ENCODE data around the gene PRKCA.

Gene PRKCA

GRCh38 chr17:66637491-66637890, 335.1 kb downstream of the PRKCA start:
- no peak for DNase-seq (ENCODE audit: extremely low read depth, low read depth)
- TF ChIP-seq, protein P1, sequence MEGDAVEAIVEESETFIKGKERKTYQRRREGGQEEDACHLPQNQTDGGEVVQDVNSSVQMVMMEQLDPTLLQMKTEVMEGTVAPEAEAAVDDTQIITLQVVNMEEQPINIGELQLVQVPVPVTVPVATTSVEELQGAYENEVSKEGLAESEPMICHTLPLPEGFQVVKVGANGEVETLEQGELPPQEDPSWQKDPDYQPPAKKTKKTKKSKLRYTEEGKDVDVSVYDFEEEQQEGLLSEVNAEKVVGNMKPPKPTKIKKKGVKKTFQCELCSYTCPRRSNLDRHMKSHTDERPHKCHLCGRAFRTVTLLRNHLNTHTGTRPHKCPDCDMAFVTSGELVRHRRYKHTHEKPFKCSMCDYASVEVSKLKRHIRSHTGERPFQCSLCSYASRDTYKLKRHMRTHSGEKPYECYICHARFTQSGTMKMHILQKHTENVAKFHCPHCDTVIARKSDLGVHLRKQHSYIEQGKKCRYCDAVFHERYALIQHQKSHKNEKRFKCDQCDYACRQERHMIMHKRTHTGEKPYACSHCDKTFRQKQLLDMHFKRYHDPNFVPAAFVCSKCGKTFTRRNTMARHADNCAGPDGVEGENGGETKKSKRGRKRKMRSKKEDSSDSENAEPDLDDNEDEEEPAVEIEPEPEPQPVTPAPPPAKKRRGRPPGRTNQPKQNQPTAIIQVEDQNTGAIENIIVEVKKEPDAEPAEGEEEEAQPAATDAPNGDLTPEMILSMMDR (IDR thresholded peaks at IDR 0.05; ENCODE audit: low read depth, low read length), result no peak

GRCh38 chr17:66638707-66639479, 336.5 kb downstream of the PRKCA start:
- no peak for DNase-seq (ENCODE audit: extremely low read depth, low read depth)
- TF ChIP-seq, protein P1 (IDR thresholded peaks at IDR 0.05; ENCODE audit: low read depth, low read length), result no peak

- TF ChIP-seq, protein P1 (IDR thresholded peaks at IDR 0.05; ENCODE audit: low read depth, low read length), result no peak
- DNase-seq (ENCODE audit: extremely low read depth, low read depth), result no peak
Observed at GRCh38 chr17:66643815-66644710, 341.6 kb downstream of the PRKCA start.

DNA sequence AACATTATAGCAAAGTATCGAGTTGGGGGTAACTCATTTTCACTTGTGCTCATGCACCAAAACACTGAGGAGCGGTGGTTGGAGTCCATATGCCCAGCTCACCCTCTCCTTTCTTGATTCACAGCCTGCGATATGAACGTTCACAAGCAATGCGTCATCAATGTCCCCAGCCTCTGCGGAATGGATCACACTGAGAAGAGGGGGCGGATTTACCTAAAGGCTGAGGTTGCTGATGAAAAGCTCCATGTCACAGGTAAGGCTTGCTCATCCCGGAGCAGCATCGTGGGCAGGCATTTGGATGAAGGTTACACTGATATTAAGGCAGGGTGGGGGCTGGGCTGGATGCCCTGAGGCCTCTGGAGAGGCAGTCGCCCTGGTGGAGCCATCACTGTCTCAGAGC, 342.8 kb downstream of the PRKCA start:
- TF ChIP-seq, protein P1 (IDR thresholded peaks at IDR 0.05; ENCODE audit: low read depth, low read length), result no peak
- DNase-seq (ENCODE audit: extremely low read depth, low read depth), result no peak

DNA sequence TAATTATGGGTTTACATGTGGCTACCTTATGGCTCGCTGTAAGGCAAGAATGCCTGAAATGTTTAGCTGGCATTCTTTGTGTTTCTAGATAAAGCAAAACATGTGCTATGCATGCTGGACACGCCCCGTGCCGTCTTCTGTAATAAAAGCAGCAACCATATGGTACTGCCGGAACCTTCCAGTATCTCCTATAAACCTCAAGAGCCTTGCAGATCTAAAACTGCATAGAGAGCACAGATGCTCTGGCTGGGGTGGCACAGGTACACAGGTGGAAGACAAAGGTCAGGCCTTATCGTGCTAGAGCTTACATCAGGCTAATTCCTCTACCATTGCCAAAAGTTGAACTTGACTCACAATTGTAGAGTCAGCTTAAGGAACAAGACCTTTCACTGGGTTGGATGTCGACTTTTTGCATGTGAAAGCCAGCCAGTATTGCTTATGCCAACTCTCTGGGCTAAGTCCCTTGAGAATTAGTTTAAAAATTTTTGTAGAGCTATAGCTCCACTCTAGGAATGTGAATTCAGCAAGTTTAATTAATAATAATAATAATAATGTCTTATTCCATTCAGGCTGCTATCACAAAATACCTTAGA, 345.1 kb downstream of the PRKCA start:
- no peak for DNase-seq (ENCODE audit: extremely low read depth, low read depth)
- TF ChIP-seq, protein P1 (IDR thresholded peaks at IDR 0.05; ENCODE audit: low read depth, low read length), result no peak

DNA sequence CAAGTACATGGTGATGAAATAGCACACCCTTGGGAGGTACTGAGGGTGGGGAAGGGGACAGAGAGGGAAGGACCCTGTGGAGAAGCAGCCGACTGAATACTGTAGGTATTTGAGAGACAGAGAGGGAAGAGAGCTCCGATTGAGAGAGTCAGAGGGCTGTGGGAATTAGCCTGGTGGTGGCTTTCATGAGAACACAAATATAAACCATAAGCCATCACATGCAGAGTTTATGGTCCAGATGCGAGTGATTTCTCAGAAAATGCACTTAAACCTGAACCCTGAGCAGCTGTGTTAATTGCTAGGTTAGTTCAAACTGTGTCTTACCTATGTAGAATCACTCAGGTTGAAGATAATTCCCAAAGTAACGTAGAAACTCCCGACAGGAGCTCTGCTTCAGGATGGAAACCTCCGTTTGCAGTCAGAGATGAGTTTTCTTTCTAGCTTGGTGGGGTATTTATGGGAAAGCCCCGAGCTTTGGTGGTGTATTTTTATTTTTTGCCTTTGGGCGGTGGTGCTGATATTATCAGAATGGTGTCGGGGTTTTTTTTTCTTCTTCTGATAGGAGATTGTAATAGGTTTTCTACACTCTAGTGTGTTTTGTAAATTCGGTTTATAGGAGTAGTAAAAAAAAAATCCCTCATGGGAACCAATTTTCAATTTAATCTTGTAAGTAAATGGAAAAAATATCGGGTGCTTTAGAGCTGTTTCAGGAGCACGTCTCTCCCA, 347.6 kb downstream of the PRKCA start:
- DNase-seq (ENCODE audit: extremely low read depth, low read depth), result no peak
- TF ChIP-seq, protein P1 (IDR thresholded peaks at IDR 0.05; ENCODE audit: low read depth, low read length), result no peak

Data from AG09319 (cell line).